Fibroblast of lung (primary cell): ENCODE results near the gene RNF125. TPM values are rescaled to one million over a fixed set of nuclear protein-coding genes. Genes with fewer than 3 reads are reported as not detected.

Experiments used
- DNase-seq, 2 donors: peaks; one replicate each; pipeline versions ENCODE4 v3.0.0 to v3.0.0-alpha.2; 2010; ENCODE audit warnings: low read depth in 2 of 2
- H2AFZ ChIP-seq: 2 replicates; pipeline ENCODE4 v1.5.1; 2012; ENCODE audit warnings: low read length, control low read depth, inconsistent platforms
- H3K27ac ChIP-seq: 2 replicates; pipeline ENCODE4 v1.5.1; 2011; ENCODE audit warnings: low read length, control low read depth; ENCODE audit not compliant: insufficient read depth
- H3K27me3 ChIP-seq: 2 replicates; pipeline ENCODE4 v1.5.1; 2011; ENCODE audit warnings: mild to moderate bottlenecking, low read length; ENCODE audit not compliant: control insufficient read depth, insufficient read depth
- H3K36me3 ChIP-seq: 2 replicates; pipeline ENCODE4 v1.5.1; 2011; ENCODE audit warnings: low read length; ENCODE audit not compliant: control insufficient read depth, insufficient read depth
- H3K4me1 ChIP-seq: 2 replicates; pipeline ENCODE4 v1.5.1; 2011; ENCODE audit warnings: low read length; ENCODE audit not compliant: control insufficient read depth, insufficient read depth; ENCODE audit errors: extremely low read depth
- H3K4me2 ChIP-seq: 2 replicates; pipeline ENCODE4 v1.5.1; 2011; ENCODE audit warnings: low read length, control low read depth; ENCODE audit not compliant: insufficient read depth; ENCODE audit errors: extremely low read depth
- H3K4me3 ChIP-seq, 4 experiments: fragments of 200-600 bp in 1 of 4; sonication (generic) in 1 of 4; replicated peaks in 1 of 4; 2 replicates each; pipeline ENCODE4 v1.5.1; 2011 to 2016; ENCODE audit warnings: low read length in 4 of 4, low read depth in 3 of 4, mild to moderate bottlenecking in 3 of 4, control low read depth in 2 of 4, inconsistent platforms in 1 of 4, mixed read lengths in 1 of 4; ENCODE audit not compliant: insufficient read depth in 1 of 4; ENCODE audit errors: control extremely low read depth in 1 of 4
- H3K79me2 ChIP-seq: 2 replicates; pipeline ENCODE4 v1.5.1; 2012; ENCODE audit warnings: mild to moderate bottlenecking, low read length, inconsistent platforms; ENCODE audit not compliant: control insufficient read depth, insufficient read depth
- H3K9ac ChIP-seq: 2 replicates; pipeline ENCODE4 v1.5.1; 2011; ENCODE audit warnings: mild to moderate bottlenecking, low read length, control low read depth; ENCODE audit not compliant: insufficient read depth
- H3K9me3 ChIP-seq: 2 replicates; pipeline ENCODE4 v1.5.1; 2012; ENCODE audit warnings: low read depth, low read length; ENCODE audit not compliant: control insufficient read depth, insufficient read depth
- H4K20me1 ChIP-seq: 2 replicates; pipeline ENCODE4 v1.5.1; 2011; ENCODE audit warnings: low read length; ENCODE audit not compliant: control insufficient read depth, insufficient read depth; ENCODE audit errors: extremely low read depth
- EZH2 ChIP-seq: IDR thresholded peaks from 2 replicates; pipeline ENCODE4 v1.5.1; 2012; ENCODE audit warnings: low read length, control low read depth, mild to moderate bottlenecking; ENCODE audit errors: missing control alignments
- polyA plus RNA-seq, 2 donors: library from polyadenylated mRNA; depleted of rRNA in 1 of 2; stranded (reverse) in 1 of 2; unstranded in 1 of 2; fragments of >200 nt; gene quantifications; 2 replicates each; pipeline ENCODE4 v1.2.1, GENCODE V29; 2011 to 2012; ENCODE audit warnings: missing spikeins in 1 of 2
- total RNA-seq: library from RNA; depleted of rRNA; stranded (reverse); fragments of >200 nt; gene quantifications from 2 replicates; pipeline ENCODE4 v1.2.1, GENCODE V29; 2014
- TF ChIP-seq, protein P1 (sequence below), 2 donors: IDR thresholded peaks in 1 of 2; conservative IDR thresholded peaks in 1 of 2; 1 replicate in 1 of 2; 2 replicates in 1 of 2; pipeline ENCODE4 v1.5.1; 2011 to 2012; ENCODE audit warnings: low read length in 2 of 2, control low read depth in 1 of 2, inconsistent platforms in 1 of 2, low read depth in 1 of 2, mild to moderate bottlenecking in 1 of 2

The RNF125 gene
- total and polyA plus RNA-seq, 2 donors (not counting 1 experiment from before 2014, with no cell fraction given), result 0.14 to 0.33 TPM

DNA sequence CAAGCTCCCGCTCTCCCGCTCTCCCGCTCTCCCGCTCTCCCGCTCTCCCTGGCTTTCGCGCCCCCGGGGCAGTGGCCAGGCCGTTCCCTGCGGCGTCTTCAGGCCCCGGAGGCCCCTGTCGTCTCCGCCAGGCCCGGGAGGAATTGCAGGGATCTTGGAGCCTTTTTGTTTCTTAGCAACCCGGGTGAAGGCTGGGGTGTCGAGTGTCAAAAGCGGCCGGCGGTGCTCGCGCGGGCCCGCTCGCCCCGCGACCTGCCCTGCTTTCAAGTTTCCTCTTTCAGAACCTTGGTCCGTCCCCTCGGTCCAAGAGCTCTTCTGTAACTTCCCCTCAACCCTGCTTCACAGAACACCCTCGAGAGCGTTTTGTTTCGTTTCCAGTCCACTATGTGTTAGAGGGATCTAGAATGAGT, 74.5 kb downstream of the RNF125 start:
- H3K27me3 ChIP-seq, result no peaks in the 10 kb centered on the region
- peak overlapping the region; percentile 91 for H3K27ac ChIP-seq
- H3K4me2 ChIP-seq, result peak overlapping the region; percentile 88
- no peaks in the 10 kb centered on the region for H3K4me1 ChIP-seq
- DNase-seq, result peak; percentile 65 to 67
- peaks cover 52% of the 10 kb centered on the region for H3K79me2 ChIP-seq
- peak overlapping the region; percentile 77 for H2AFZ ChIP-seq
- peak overlapping the region; percentile 84 to 97 (median 90) for H3K4me3 ChIP-seq
- peak overlapping the region; percentile 92 for H3K9ac ChIP-seq
- H3K9me3 ChIP-seq, result no peaks in the 10 kb centered on the region
- no peaks in the 10 kb centered on the region for H4K20me1 ChIP-seq
- no peaks in the 10 kb centered on the region for H3K36me3 ChIP-seq
- no peak for TF ChIP-seq EZH2
- TF ChIP-seq, protein P1, sequence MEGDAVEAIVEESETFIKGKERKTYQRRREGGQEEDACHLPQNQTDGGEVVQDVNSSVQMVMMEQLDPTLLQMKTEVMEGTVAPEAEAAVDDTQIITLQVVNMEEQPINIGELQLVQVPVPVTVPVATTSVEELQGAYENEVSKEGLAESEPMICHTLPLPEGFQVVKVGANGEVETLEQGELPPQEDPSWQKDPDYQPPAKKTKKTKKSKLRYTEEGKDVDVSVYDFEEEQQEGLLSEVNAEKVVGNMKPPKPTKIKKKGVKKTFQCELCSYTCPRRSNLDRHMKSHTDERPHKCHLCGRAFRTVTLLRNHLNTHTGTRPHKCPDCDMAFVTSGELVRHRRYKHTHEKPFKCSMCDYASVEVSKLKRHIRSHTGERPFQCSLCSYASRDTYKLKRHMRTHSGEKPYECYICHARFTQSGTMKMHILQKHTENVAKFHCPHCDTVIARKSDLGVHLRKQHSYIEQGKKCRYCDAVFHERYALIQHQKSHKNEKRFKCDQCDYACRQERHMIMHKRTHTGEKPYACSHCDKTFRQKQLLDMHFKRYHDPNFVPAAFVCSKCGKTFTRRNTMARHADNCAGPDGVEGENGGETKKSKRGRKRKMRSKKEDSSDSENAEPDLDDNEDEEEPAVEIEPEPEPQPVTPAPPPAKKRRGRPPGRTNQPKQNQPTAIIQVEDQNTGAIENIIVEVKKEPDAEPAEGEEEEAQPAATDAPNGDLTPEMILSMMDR (conservative IDR thresholded peaks at IDR 0.05 in 1 of 2, IDR thresholded peaks at IDR 0.05 in 1 of 2; ENCODE audit: low read depth in 1 of 2, low read length in 2 of 2), result no peak

DNA sequence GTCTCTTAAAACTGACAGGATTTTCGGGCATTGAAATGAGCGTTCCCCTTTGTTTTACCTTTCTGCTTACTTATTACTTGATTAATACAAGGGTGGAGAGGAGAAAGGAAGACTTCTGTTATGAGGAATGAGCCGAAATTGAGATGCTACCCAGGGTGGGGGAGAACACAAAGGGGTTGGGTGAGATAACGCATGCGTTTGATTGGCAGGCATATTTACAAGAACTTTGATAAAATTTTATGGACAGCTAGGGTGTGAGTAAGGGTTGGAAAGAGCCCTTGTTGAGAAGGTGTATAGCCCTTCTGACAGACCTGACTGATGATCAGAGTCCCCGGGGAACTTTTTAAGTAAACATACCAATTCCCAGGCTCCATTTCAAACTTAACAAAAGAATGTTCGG, 74.9 kb downstream of the RNF125 start:
- peak overlapping the region; percentile 88 for H3K4me2 ChIP-seq
- peak overlapping the region; percentile 92 for H3K9ac ChIP-seq
- H3K4me1 ChIP-seq, result no peaks in the 10 kb centered on the region
- H4K20me1 ChIP-seq, result no peaks in the 10 kb centered on the region
- peak overlapping the region; percentile 91 for H3K27ac ChIP-seq
- peak overlapping the region; percentile 84 to 97 (median 90) for H3K4me3 ChIP-seq
- peaks cover 54% of the 10 kb centered on the region for H3K79me2 ChIP-seq
- TF ChIP-seq EZH2, result no peak
- TF ChIP-seq, protein P1 (conservative IDR thresholded peaks at IDR 0.05 in 1 of 2, IDR thresholded peaks at IDR 0.05 in 1 of 2; ENCODE audit: low read depth in 1 of 2, low read length in 2 of 2), result no peak
- H2AFZ ChIP-seq, result peak overlapping the region; percentile 77
- H3K9me3 ChIP-seq, result no peaks in the 10 kb centered on the region
- no peaks in the 10 kb centered on the region for H3K27me3 ChIP-seq
- DNase-seq, result peak in 1 of 2 donors; percentile 12
- H3K36me3 ChIP-seq, result no peaks in the 10 kb centered on the region

DNA sequence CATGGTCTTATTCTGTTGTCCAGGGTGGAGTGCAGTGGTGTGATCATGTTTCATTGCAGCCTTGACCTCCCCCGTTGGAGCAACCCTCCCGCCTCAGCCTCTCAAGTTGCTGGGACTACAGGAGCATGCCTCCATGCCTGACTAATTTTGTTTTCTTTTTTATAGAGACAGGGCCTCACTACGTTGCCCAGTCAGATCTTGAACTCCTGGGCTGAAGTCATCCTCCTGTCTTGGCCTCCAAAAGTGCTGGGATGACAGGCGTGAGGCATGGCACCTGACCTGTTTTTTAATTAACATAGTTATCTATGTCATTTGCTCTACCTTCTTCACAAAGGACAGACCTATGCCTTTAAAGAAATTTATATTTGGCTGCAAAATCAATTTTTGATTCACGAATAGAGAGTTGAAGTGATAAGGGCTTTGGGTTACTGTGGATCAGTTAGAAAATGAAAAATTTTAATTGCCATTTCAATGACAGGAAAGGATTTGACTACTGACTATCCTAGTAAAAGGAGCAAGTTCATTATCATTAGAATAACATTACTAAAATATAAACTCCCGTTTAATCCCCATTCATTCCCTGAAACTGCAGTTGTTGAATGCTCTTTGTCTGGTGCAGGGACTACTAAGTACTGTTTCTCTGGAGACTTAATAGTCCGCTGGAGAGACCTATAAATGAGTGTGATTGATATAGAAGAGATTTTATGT, 76.7 kb downstream of the RNF125 start:
- Histone ChIP-seq H3K9me3 (no peaks in the 10 kb centered on the region), H4K20me1 (no peaks in the 10 kb centered on the region), H2AFZ (no peak overlapping the region), H3K79me2 (peaks cover 65% of the 10 kb centered on the region), H3K27ac (no peak overlapping the region), H3K9ac (no peak overlapping the region), H3K4me3 (no peak overlapping the region), H3K4me1 (no peaks in the 10 kb centered on the region), H3K27me3 (no peaks in the 10 kb centered on the region), H3K4me2 (no peak overlapping the region), H3K36me3 (no peaks in the 10 kb centered on the region)
- peak in 1 of 2 donors; percentile 11 for DNase-seq
- TF ChIP-seq, protein P1 (conservative IDR thresholded peaks at IDR 0.05 in 1 of 2, IDR thresholded peaks at IDR 0.05 in 1 of 2; ENCODE audit: low read depth in 1 of 2, low read length in 2 of 2), result no peak
- TF ChIP-seq EZH2, result no peak
